Measurements from ENCODE around the gene PSME1.

The PSME1 gene

GRCh38 chr14:24135834-24136683 is at the start of gene PSME1:
Gene PSME1 (plus strand): TSS chr14:24136194. CDS start chr14:24136263, 69 bp downstream.
- DNase-seq (ENCODE audit: low read depth in 3 of 3, low spot score in 1 of 3): peak; percentile 86 to 96 (median 93)

GRCh38 chr14:24087004-24087403 is 49.0 kb upstream of the PSME1 start:
- DNase-seq (ENCODE audit: low read depth in 3 of 3, low spot score in 1 of 3): no peak

GRCh38 chr14:24088095-24088494 is 47.9 kb upstream of the PSME1 start:
- no peak for DNase-seq (ENCODE audit: low read depth in 3 of 3, low spot score in 1 of 3)

- DNase-seq (ENCODE audit: low read depth in 3 of 3, low spot score in 1 of 3): no peak
Observed at GRCh38 chr14:24089890-24090289, 46.1 kb upstream of the PSME1 start.

- DNase-seq (ENCODE audit: low read depth in 3 of 3, low spot score in 1 of 3): no peak
Observed at GRCh38 chr14:24092110-24092504, 43.9 kb upstream of the PSME1 start.

GRCh38 chr14:24092505-24093206 is 43.3 kb upstream of the PSME1 start:
- no peak for DNase-seq (ENCODE audit: low read depth in 3 of 3, low spot score in 1 of 3)

- DNase-seq (ENCODE audit: low read depth in 3 of 3, low spot score in 1 of 3): no peak
Observed at GRCh38 chr14:24093207-24093900, 42.6 kb upstream of the PSME1 start.

GRCh38 chr14:24093901-24094840 is 41.8 kb upstream of the PSME1 start, which contains the start of gene PCK2:
Gene PCK2 (plus strand): TSS chr14:24094311. CDS start chr14:24094406, 95 bp downstream.
- DNase-seq (ENCODE audit: low read depth in 3 of 3, low spot score in 1 of 3): peak; percentile 31 to 85 (median 56)

- DNase-seq (ENCODE audit: low read depth in 3 of 3, low spot score in 1 of 3): no peak
Observed at GRCh38 chr14:24094841-24095270, 41.1 kb upstream of the PSME1 start.

- peak in 1 of 3 donors; percentile 43 for DNase-seq (ENCODE audit: low read depth in 3 of 3, low spot score in 1 of 3)
Observed at GRCh38 chr14:24095271-24096068, 40.5 kb upstream of the PSME1 start.

GRCh38 chr14:24096545-24097181 is 39.3 kb upstream of the PSME1 start:
- DNase-seq (ENCODE audit: low read depth in 3 of 3, low spot score in 1 of 3): no peak

GRCh38 chr14:24098229-24098926 is 37.6 kb upstream of the PSME1 start:
- DNase-seq (ENCODE audit: low read depth in 3 of 3, low spot score in 1 of 3): no peak

GRCh38 chr14:24098927-24099813 is 36.8 kb upstream of the PSME1 start:
- no peak for DNase-seq (ENCODE audit: low read depth in 3 of 3, low spot score in 1 of 3)

- DNase-seq (ENCODE audit: low read depth in 3 of 3, low spot score in 1 of 3): no peak
Observed at GRCh38 chr14:24100197-24100981, 35.6 kb upstream of the PSME1 start.

- DNase-seq (ENCODE audit: low read depth in 3 of 3, low spot score in 1 of 3): no peak
Observed at GRCh38 chr14:24100982-24101494, 35.0 kb upstream of the PSME1 start.

- DNase-seq (ENCODE audit: low read depth in 3 of 3, low spot score in 1 of 3): no peak
Observed at GRCh38 chr14:24102357-24103048, 33.5 kb upstream of the PSME1 start.
